Tibial nerve (tissue), 4 donors: ENCODE measurements around the gene MAST1.

ENCODE experiments used
- CTCF ChIP-seq, 5 experiments: fragments of 200-600 bp in 3 of 5; fragments of 450-650 bp in 2 of 5; sonication (generic) in 3 of 5; IDR thresholded peaks; one replicate each; pipeline ENCODE4 v1.5.1; 2016 to 2019; ENCODE audit warnings: antibody characterized with exemption in 5 of 5, mild to moderate bottlenecking in 3 of 5, moderate library complexity in 2 of 5
- EP300 ChIP-seq, 2 donors: sonication (generic); formaldehyde crosslinking; IDR thresholded peaks; one replicate each; pipeline ENCODE4 v1.6.1; 2017; ENCODE audit warnings: antibody characterized with exemption in 2 of 2, mild to moderate bottlenecking in 1 of 2
- POLR2A ChIP-seq, 2 donors: fragments of 450-650 bp; IDR thresholded peaks; one replicate each; pipeline ENCODE4 v1.6.1; 2017; ENCODE audit warnings: antibody characterized with exemption in 2 of 2, mild to moderate bottlenecking in 2 of 2, moderate library complexity in 2 of 2

DNA sequence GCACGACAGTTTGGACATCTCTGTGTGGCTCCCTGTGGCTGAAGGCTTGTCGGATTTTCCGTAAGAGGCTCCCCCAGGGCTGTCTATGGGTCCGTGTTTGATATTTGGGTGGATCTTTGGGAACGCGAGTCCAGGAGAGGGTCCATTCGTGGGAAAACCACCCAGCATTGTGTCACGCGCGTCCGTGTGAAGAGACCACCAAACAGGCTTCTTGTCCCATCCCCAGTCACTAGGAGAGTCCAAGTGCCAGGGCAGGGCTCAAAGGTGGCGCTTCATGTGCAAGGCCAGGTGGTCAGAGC lies 46.3 kb downstream of the MAST1 start:
- TF ChIP-seq EP300 (IDR thresholded peaks at IDR 0.05) (no peak), CTCF (IDR thresholded peaks at IDR 0.05) (no peak), POLR2A (IDR thresholded peaks at IDR 0.05) (no peak)
